K562 (cell line): ENCODE data around the gene ASPHD2. TPM values are rescaled to one million over a fixed set of nuclear protein-coding genes. Genes with fewer than 3 reads are reported as not detected.

Experiments used
- ATAC-seq: fragments of 200-7000 bp; cut with Tn5 transposase; 3 replicates; pipeline ENCODE4 v1.9.1; 2020; ENCODE audit warnings: moderate library complexity
- BruUV-seq: library from RNA; stranded (reverse); fragments of 400-500 nt; replicated peaks from 2 replicates; lab custom pipeline; 2021; lab: Mats Ljungman, UMichigan
- CTCF ChIA-PET: fragments of 300-600 bp; formaldehyde crosslinking; extraction: SDS; loops from one replicate; lab custom pipeline; 2021; ENCODE audit warnings: low intra/inter-chr PET ratio; lab: Yijun Ruan, JAX
- POLR2A ChIA-PET: fragments of 300-600, 350-650 bp; sonication (Branson Sonifier 250); formaldehyde crosslinking; extraction: SDS; loops from one replicate; lab custom pipeline; 2021; ENCODE audit warnings: antibody characterized with exemption, inconsistent platforms; lab: Yijun Ruan, JAX
- DNase-seq, 4 experiments: peaks; one replicate each; pipeline versions ENCODE4 v3.0.0 to v3.0.0-alpha.2; 2011 to 2018; ENCODE audit warnings: low spot score in 3 of 4, mixed read lengths in 3 of 4; ENCODE audit errors: extremely low read depth in 1 of 4
- FAIRE-seq: peaks from 2 replicates; lab custom pipeline; 2011; peaks lifted over from hg19 to GRCh38; lab: Jason Lieb, UNC
- H2AFZ ChIP-seq: 2 replicates; pipeline ENCODE4 v1.6.0; 2011; ENCODE audit warnings: low read depth, low read length, control low read depth, inconsistent platforms
- H3K27ac ChIP-seq: fragments of 200-600 bp; 3 replicates; pipeline ENCODE4 v1.8.0; 2011; ENCODE audit warnings: low read depth, mild to moderate bottlenecking, control low read depth, inconsistent platforms, low read length, moderate library complexity, mixed read lengths; ENCODE audit errors: extremely low read depth
- H3K27me3 ChIP-seq, 2 experiments: fragments of 300-600 bp in 1 of 2; 2 replicates in 1 of 2; 3 replicates in 1 of 2; pipeline versions ENCODE4 v1.6.0 to v1.8.0; 2011; ENCODE audit warnings: inconsistent platforms in 2 of 2, low read length in 2 of 2, mild to moderate bottlenecking in 1 of 2, mixed read lengths in 1 of 2, moderate library complexity in 1 of 2; ENCODE audit not compliant: control insufficient read depth in 2 of 2, insufficient read depth in 2 of 2
- H3K36me3 ChIP-seq: fragments of 300-600 bp; 3 replicates; pipeline ENCODE4 v1.8.0; 2011; ENCODE audit warnings: mild to moderate bottlenecking, low read length, inconsistent platforms; ENCODE audit not compliant: control insufficient read depth, insufficient read depth
- H3K4me1 ChIP-seq, 2 experiments: fragments of 200-600 bp in 1 of 2; replicated peaks in 1 of 2; 2 replicates in 1 of 2; 3 replicates in 1 of 2; pipeline versions ENCODE4 v1.5.1 to v1.8.0; 2011; ENCODE audit warnings: inconsistent platforms in 2 of 2, low read length in 2 of 2, mild to moderate bottlenecking in 1 of 2, mixed read lengths in 1 of 2, moderate library complexity in 1 of 2; ENCODE audit not compliant: control insufficient read depth in 2 of 2, insufficient read depth in 2 of 2
- H3K4me2 ChIP-seq: 2 replicates; pipeline ENCODE4 v1.6.1; 2011; ENCODE audit warnings: low read length, control low read depth, inconsistent platforms, mixed read lengths; ENCODE audit not compliant: insufficient read depth
- H3K4me3 ChIP-seq: fragments of 200-600 bp; sonication (generic), shearing (Covaris generic); 2 replicates; pipeline ENCODE4 v1.5.1; 2016; ENCODE audit warnings: control low read depth, inconsistent platforms
- H3K79me2 ChIP-seq: fragments of 200-600 bp; 3 replicates; pipeline ENCODE4 v1.8.0; 2011; ENCODE audit warnings: low read length, inconsistent platforms; ENCODE audit not compliant: control insufficient read depth, insufficient read depth
- H3K9ac ChIP-seq, 2 experiments: 2 replicates each; pipeline versions ENCODE4 v1.6.0 to v1.6.1; 2011; ENCODE audit warnings: low read depth in 2 of 2, low read length in 2 of 2, control low read depth in 1 of 2, inconsistent platforms in 1 of 2, mild to moderate bottlenecking in 1 of 2, mixed read lengths in 1 of 2; ENCODE audit not compliant: insufficient read depth in 1 of 2
- H3K9me1 ChIP-seq: one replicate; pipeline ENCODE4 v1.6.0; 2011; ENCODE audit warnings: inconsistent platforms, mild to moderate bottlenecking, low read length, moderate library complexity; ENCODE audit not compliant: control insufficient read depth, insufficient read depth
- H3K9me3 ChIP-seq: replicated peaks from 2 replicates; pipeline ENCODE4 v1.5.1; 2011; ENCODE audit warnings: low read depth, low read length, inconsistent platforms; ENCODE audit not compliant: control insufficient read depth, insufficient read depth
- H4K20me1 ChIP-seq: replicated peaks from 2 replicates; pipeline ENCODE4 v1.6.1; 2011; ENCODE audit warnings: low read length, inconsistent platforms, mixed read lengths; ENCODE audit not compliant: control insufficient read depth, insufficient read depth
- ESRRB ChIP-seq: fragments of 250-450 bp; sonication (Bioruptor Pico); IDR thresholded peaks from 2 replicates; pipeline ENCODE4 v1.5.0; 2020; ENCODE audit warnings: mild to moderate bottlenecking, moderate library complexity, borderline replicate concordance
- JUND ChIP-seq, 2 experiments: IDR thresholded peaks; 2 replicates in 1 of 2; 3 replicates in 1 of 2; pipeline ENCODE4 v1.6.1; 2011; ENCODE audit warnings: borderline replicate concordance in 2 of 2, low read depth in 2 of 2, low read length in 2 of 2, improper control_type of control experiment in 1 of 2, missing biosample characterization in 1 of 2, missing genetic modification characterization in 1 of 2, missing genetic modification reagents in 1 of 2
- POLR2H ChIP-seq: IDR thresholded peaks from 2 replicates; pipeline ENCODE4 v1.6.1; 2016; ENCODE audit warnings: missing genetic modification characterization, low read depth, mild to moderate bottlenecking, control low read depth, missing compliant biosample characterization, moderate library complexity
- RUNX1 ChIP-seq: sonication (generic); IDR thresholded peaks from 2 replicates; pipeline ENCODE4 v1.6.1; 2016; ENCODE audit warnings: antibody characterized with exemption, low read depth
- SMAD2 ChIP-seq: fragments of 150-350 bp; IDR thresholded peaks from 2 replicates; pipeline ENCODE4 v1.6.1; 2014; ENCODE audit warnings: low read depth, mild to moderate bottlenecking, low read length
- SMAD3 ChIP-seq: fragments of 450-650 bp; formaldehyde crosslinking; conservative IDR thresholded peaks from 2 replicates; pipeline ENCODE4 v1.4.0; 2020; ENCODE audit warnings: mild to moderate bottlenecking
- ZNF347 ChIP-seq: fragments of 450-650 bp; formaldehyde crosslinking; IDR thresholded peaks from 2 replicates; pipeline ENCODE4 v1.4.0; 2020; ENCODE audit warnings: low read depth, mild to moderate bottlenecking, moderate library complexity
- ZNF699 ChIP-seq: fragments of 250-450 bp; sonication (Bioruptor Pico); IDR thresholded peaks from 2 replicates; pipeline ENCODE4 v1.8.0; 2021; ENCODE audit warnings: mild to moderate bottlenecking, moderate library complexity; ENCODE audit not compliant: insufficient replicate concordance
- WGBS: fragments of 100-300 bp; shearing (Covaris generic); methylation state at CpG from one replicate; pipeline ENCODE4 v1.1.6; 2016; ENCODE audit warnings: low coverage, mixed read lengths; ENCODE audit not compliant: insufficient coverage; ENCODE audit errors: missing lambda C conversion rate; 5-methylcytosine and 5-hydroxymethylcytosine counted together
- in situ Hi-C: fragments of 300-500 bp; cut with MboI; formaldehyde crosslinking; loops from 4 replicates; pipeline ENCODE4 v1.15.0; 2018; ENCODE audit warnings: inconsistent platforms, mixed read lengths
- intact Hi-C: fragments of 100-400 bp; cut with micrococcal nuclease; formaldehyde crosslinking; loops from 2 replicates; pipeline ENCODE4 v1.14.2; 2022
- polyA plus RNA-seq, 8 experiments: library from polyadenylated mRNA; depleted of rRNA in 4 of 8; stranded (reverse) in 5 of 8; unstranded in 3 of 8; fragments of >200 nt; fragmentation: Nextera tagmentation in 2 of 8; fragmentation: Illumina TruSeq in 1 of 8; extraction: Ambion mirVana in 2 of 8; extraction: Trizol in 1 of 8; gene quantifications; 2 replicates each; pipeline versions ENCODE4 v1.2.1 to v1.2.3, GENCODE V29; 2011 to 2014; ENCODE audit warnings: inconsistent platforms in 1 of 8, missing spikeins in 1 of 8
- total RNA-seq, 7 experiments: library from RNA; depleted of rRNA in 6 of 7; stranded (reverse); fragments of >200 nt in 6 of 7; fragmentation: Illumina TruSeq in 2 of 7; extraction: Trizol in 2 of 7; gene quantifications; 2 replicates each; pipeline versions ENCODE4 v1.2.1 to v1.2.3, GENCODE V29; 2011 to 2021; ENCODE audit warnings: low replicate concordance in 1 of 7
- TF ChIP-seq, protein P1 (sequence below): fragments of 250-450 bp; sonication (Bioruptor Pico); IDR thresholded peaks from 2 replicates; pipeline ENCODE4 v1.4.0; 2020; ENCODE audit warnings: mild to moderate bottlenecking, moderate library complexity
- TF ChIP-seq, protein P2 (sequence below): sonication (generic); formaldehyde crosslinking; IDR thresholded peaks from 2 replicates; pipeline ENCODE4 v1.8.1; 2023; ENCODE audit warnings: mild to moderate bottlenecking, missing genetic modification reagents, moderate library complexity
- TF ChIP-seq, protein P3 (sequence below): fragments of 150-350 bp; IDR thresholded peaks from 2 replicates; pipeline ENCODE4 v1.6.1; 2014; ENCODE audit warnings: low read depth, mild to moderate bottlenecking, low read length, borderline replicate concordance
- TF ChIP-seq, protein P4 (sequence below): conservative IDR thresholded peaks from 2 replicates; pipeline ENCODE4 v1.6.1; 2011; ENCODE audit warnings: low read depth, mild to moderate bottlenecking, low read length; ENCODE audit not compliant: control insufficient read depth

Gene ASPHD2
- total and polyA plus RNA-seq, 9 of the 15 experiments (the other 6 are each of a cell fraction or from before 2014, with no cell fraction given): 0.18 to 0.64 (median 0.36) TPM

DNA sequence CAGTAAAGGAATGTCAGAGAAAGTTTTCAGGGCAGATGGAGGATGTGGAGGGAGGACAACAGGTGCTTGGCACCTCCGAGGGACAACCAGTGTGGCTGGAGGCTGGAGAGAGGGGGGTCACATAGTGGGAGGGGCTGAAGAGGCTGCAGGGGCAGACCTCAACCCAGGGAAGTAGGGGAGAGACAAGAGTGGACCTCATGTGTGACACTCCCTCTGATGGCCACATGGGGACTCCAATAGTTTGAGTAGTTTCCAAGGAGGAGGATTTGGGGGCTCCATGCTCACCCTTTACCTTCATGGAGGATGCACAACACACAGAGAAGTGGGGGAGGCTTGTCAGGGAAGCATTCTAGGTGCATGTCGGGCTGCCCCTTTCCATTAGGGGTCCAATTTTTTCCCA, 35.1 kb upstream of the ASPHD2 start:
- H3K9ac ChIP-seq: no peak overlapping the region
- BruUV-seq: no TSS peak
- FAIRE-seq (no peak), DNase-seq (peak in 3 of 4 experiments; percentile 10 to 26 (median 15)), ATAC-seq (peak; percentile 65; the same call in 2 of the 3 replicates)
- H4K20me1 ChIP-seq: no peaks in the 10 kb centered on the region
- ChIA-PET CTCF (no interaction called here), POLR2A (interaction anchor here (0.7 kb wide), 1 partner anchor 97 kb away, joined by 3 read pairs; no protein-coding TSS in a partner anchor)
- H3K9me1 ChIP-seq: no peaks in the 10 kb centered on the region
- 0% methylated on average over 2 of the region's 2 CpGs for WGBS
- no peak overlapping the region for H3K27ac ChIP-seq
- H3K9me3 ChIP-seq: no peaks in the 10 kb centered on the region
- H3K4me1 ChIP-seq: no peaks in the 10 kb centered on the region
- intact Hi-C loops: no loop called here
- no peak overlapping the region for H3K4me2 ChIP-seq
- H3K79me2 ChIP-seq: no peaks in the 10 kb centered on the region
- no peak overlapping the region for H3K4me3 ChIP-seq
- in situ Hi-C loops: no loop called here
- TF ChIP-seq, protein P1, sequence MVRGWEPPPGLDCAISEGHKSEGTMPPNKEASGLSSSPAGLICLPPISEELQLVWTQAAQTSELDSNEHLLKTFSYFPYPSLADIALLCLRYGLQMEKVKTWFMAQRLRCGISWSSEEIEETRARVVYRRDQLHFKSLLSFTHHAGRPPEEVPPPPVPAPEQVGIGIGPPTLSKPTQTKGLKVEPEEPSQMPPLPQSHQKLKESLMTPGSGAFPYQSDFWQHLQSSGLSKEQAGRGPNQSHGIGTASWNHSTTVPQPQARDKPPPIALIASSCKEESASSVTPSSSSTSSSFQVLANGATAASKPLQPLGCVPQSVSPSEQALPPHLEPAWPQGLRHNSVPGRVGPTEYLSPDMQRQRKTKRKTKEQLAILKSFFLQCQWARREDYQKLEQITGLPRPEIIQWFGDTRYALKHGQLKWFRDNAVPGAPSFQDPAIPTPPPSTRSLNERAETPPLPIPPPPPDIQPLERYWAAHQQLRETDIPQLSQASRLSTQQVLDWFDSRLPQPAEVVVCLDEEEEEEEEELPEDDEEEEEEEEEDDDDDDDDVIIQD: no peak
- TF ChIP-seq ZNF699 (CRISPR knock-in tag) (no peak), JUND (IDR thresholded peaks at IDR 0.05; ENCODE audit: borderline replicate concordance, low read depth, low read length) (no peak), JUND (tag; IDR thresholded peaks at IDR 0.05; ENCODE audit: borderline replicate concordance, low read depth, low read length) (no peak), RUNX1 (no peak), SMAD3 (CRISPR knock-in tag) (no peak), ZNF347 (no peak), ESRRB (CRISPR knock-in tag) (no peak), POLR2H (no peak), SMAD2 (no peak)
- TF ChIP-seq, protein P2, sequence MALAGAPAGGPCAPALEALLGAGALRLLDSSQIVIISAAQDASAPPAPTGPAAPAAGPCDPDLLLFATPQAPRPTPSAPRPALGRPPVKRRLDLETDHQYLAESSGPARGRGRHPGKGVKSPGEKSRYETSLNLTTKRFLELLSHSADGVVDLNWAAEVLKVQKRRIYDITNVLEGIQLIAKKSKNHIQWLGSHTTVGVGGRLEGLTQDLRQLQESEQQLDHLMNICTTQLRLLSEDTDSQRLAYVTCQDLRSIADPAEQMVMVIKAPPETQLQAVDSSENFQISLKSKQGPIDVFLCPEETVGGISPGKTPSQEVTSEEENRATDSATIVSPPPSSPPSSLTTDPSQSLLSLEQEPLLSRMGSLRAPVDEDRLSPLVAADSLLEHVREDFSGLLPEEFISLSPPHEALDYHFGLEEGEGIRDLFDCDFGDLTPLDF (CRISPR knock-in tag): no peak
- TF ChIP-seq, protein P3, sequence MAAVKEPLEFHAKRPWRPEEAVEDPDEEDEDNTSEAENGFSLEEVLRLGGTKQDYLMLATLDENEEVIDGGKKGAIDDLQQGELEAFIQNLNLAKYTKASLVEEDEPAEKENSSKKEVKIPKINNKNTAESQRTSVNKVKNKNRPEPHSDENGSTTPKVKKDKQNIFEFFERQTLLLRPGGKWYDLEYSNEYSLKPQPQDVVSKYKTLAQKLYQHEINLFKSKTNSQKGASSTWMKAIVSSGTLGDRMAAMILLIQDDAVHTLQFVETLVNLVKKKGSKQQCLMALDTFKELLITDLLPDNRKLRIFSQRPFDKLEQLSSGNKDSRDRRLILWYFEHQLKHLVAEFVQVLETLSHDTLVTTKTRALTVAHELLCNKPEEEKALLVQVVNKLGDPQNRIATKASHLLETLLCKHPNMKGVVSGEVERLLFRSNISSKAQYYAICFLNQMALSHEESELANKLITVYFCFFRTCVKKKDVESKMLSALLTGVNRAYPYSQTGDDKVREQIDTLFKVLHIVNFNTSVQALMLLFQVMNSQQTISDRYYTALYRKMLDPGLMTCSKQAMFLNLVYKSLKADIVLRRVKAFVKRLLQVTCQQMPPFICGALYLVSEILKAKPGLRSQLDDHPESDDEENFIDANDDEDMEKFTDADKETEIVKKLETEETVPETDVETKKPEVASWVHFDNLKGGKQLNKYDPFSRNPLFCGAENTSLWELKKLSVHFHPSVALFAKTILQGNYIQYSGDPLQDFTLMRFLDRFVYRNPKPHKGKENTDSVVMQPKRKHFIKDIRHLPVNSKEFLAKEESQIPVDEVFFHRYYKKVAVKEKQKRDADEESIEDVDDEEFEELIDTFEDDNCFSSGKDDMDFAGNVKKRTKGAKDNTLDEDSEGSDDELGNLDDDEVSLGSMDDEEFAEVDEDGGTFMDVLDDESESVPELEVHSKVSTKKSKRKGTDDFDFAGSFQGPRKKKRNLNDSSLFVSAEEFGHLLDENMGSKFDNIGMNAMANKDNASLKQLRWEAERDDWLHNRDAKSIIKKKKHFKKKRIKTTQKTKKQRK: no peak
- TF ChIP-seq, protein P4, sequence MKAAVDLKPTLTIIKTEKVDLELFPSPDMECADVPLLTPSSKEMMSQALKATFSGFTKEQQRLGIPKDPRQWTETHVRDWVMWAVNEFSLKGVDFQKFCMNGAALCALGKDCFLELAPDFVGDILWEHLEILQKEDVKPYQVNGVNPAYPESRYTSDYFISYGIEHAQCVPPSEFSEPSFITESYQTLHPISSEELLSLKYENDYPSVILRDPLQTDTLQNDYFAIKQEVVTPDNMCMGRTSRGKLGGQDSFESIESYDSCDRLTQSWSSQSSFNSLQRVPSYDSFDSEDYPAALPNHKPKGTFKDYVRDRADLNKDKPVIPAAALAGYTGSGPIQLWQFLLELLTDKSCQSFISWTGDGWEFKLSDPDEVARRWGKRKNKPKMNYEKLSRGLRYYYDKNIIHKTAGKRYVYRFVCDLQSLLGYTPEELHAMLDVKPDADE: no peak
- H3K36me3 ChIP-seq: no peaks in the 10 kb centered on the region
- no peak overlapping the region for H2AFZ ChIP-seq
- no peaks in the 10 kb centered on the region; a peak in 2 of 5 replicates for H3K27me3 ChIP-seq
